GM06990 (cell line): ENCODE measurements around the gene SLC2A10.

Source experiments
- DNase-seq: peaks from one replicate; pipeline ENCODE4 v3.0.0-alpha.2; 2011; ENCODE audit not compliant: insufficient read length; ENCODE audit errors: extremely low read depth
- H3K27me3 ChIP-seq: replicated peaks from 2 replicates; pipeline ENCODE4 v1.6.0; 2011; ENCODE audit warnings: low read length; ENCODE audit not compliant: control insufficient read depth, insufficient read depth
- H3K36me3 ChIP-seq: 2 replicates; pipeline ENCODE4 v1.5.1; 2011; ENCODE audit warnings: low read length; ENCODE audit not compliant: control insufficient read depth, insufficient read depth
- H3K4me3 ChIP-seq: replicated peaks from 2 replicates; pipeline ENCODE4 v1.5.1; 2011; ENCODE audit warnings: low read depth, mild to moderate bottlenecking, control low read depth, low read length
- CTCF ChIP-seq: IDR thresholded peaks from 2 replicates; pipeline ENCODE4 v1.5.1; 2011; ENCODE audit warnings: low read length, control low read depth, mild to moderate bottlenecking, inconsistent platforms; ENCODE audit not compliant: insufficient read depth, poor library complexity, severe bottlenecking

The SLC2A10 gene

GRCh38 chr20:46740214-46740609 is 30.8 kb downstream of the SLC2A10 start:
- no peak overlapping the region for H3K4me3 ChIP-seq
- no peak for DNase-seq
- TF ChIP-seq CTCF = no peak
- H3K27me3 ChIP-seq = no peaks in the 10 kb centered on the region
- H3K36me3 ChIP-seq = no peaks in the 10 kb centered on the region

- Histone ChIP-seq H3K36me3 (no peaks in the 10 kb centered on the region), H3K4me3 (no peak overlapping the region), H3K27me3 (no peaks in the 10 kb centered on the region)
- DNase-seq = no peak
- TF ChIP-seq CTCF = no peak
These were observed 32.6 kb downstream of the SLC2A10 start for GRCh38 chr20:46741924-46742668.

- H3K36me3 ChIP-seq = no peaks in the 10 kb centered on the region
- H3K27me3 ChIP-seq = no peaks in the 10 kb centered on the region
- no peak overlapping the region for H3K4me3 ChIP-seq
- TF ChIP-seq CTCF = no peak
- DNase-seq = no peak
These were observed 33.2 kb downstream of the SLC2A10 start for GRCh38 chr20:46742669-46743045.

- TF ChIP-seq CTCF = no peak
- no peaks in the 10 kb centered on the region for H3K27me3 ChIP-seq
- no peak for DNase-seq
- H3K4me3 ChIP-seq = no peak overlapping the region
- no peaks in the 10 kb centered on the region for H3K36me3 ChIP-seq
These were observed 33.6 kb downstream of the SLC2A10 start for GRCh38 chr20:46743088-46743487.

GRCh38 chr20:46746956-46747526 is 37.6 kb downstream of the SLC2A10 start:
- no peak for TF ChIP-seq CTCF
- H3K27me3 ChIP-seq = no peaks in the 10 kb centered on the region
- H3K4me3 ChIP-seq = no peak overlapping the region
- DNase-seq = no peak
- no peaks in the 10 kb centered on the region for H3K36me3 ChIP-seq
